Esophagus squamous epithelium (tissue), 5 donors: ENCODE data around the gene ACOX2. TPM values are rescaled to one million over a fixed set of nuclear protein-coding genes. Genes with fewer than 3 reads are reported as not detected.

ENCODE experiments used
- DNase-seq: peaks from one replicate; lab custom pipeline; 2025; lab: John Stamatoyannopoulos, UW
- H3K27ac ChIP-seq, 4 donors: fragments of 200-600 bp; sonication (generic); one replicate each; pipeline ENCODE4 v1.5.1; 2016 to 2019; ENCODE audit warnings: mild to moderate bottlenecking in 1 of 4
- H3K27me3 ChIP-seq, 4 donors: fragments of 200-600 bp; sonication (generic); 1 replicate in 3 of 4; 2 replicates in 1 of 4; pipeline versions ENCODE4 v1.5.1 to v1.6.0; 2017 to 2021; ENCODE audit warnings: antibody characterized with exemption in 1 of 4
- H3K36me3 ChIP-seq, 3 donors: fragments of 200-600 bp; sonication (generic); one replicate each; pipeline ENCODE4 v1.5.1; 2016 to 2019
- H3K4me1 ChIP-seq, 3 donors: fragments of 200-600 bp; sonication (generic); one replicate each; pipeline ENCODE4 v1.5.1; 2017 to 2019
- H3K4me3 ChIP-seq, 4 donors: fragments of 200-600 bp; sonication (generic); 1 replicate in 3 of 4; 2 replicates in 1 of 4; pipeline ENCODE4 v1.5.1; 2016 to 2019; ENCODE audit warnings: mild to moderate bottlenecking in 2 of 4, moderate library complexity in 1 of 4
- H3K9me3 ChIP-seq, 3 donors: fragments of 200-600 bp; sonication (generic); one replicate each; pipeline ENCODE4 v1.5.1; 2016 to 2019
- POLR2A ChIP-seq, 4 donors: fragments of 450-650 bp; IDR thresholded peaks; one replicate each; pipeline ENCODE4 v1.6.1; 2017; ENCODE audit warnings: antibody characterized with exemption in 4 of 4, mild to moderate bottlenecking in 4 of 4, moderate library complexity in 3 of 4
- WGBS, 2 donors: methylation state at CpG; one replicate each; pipeline ENCODE4 v1.1.5; 2018; 5-methylcytosine and 5-hydroxymethylcytosine counted together
- intact Hi-C: fragments of 100-400 bp; cut with DNase I; formaldehyde crosslinking; loops from one replicate; pipeline ENCODE4 v1.15.0; 2022
- total RNA-seq, 4 donors: library from RNA; depleted of rRNA; stranded (reverse); fragments of >200 nt; gene quantifications; one replicate each; pipeline ENCODE4 v1.1.0, GENCODE V29; 2016
- TF ChIP-seq, protein P1 (sequence below), 6 experiments: fragments of 450-650 bp in 4 of 6; fragments of 200-600 bp in 2 of 6; sonication (generic) in 2 of 6; IDR thresholded peaks; one replicate each; pipeline ENCODE4 v1.5.1; 2016 to 2019; ENCODE audit warnings: antibody characterized with exemption in 6 of 6, mild to moderate bottlenecking in 4 of 6, moderate library complexity in 4 of 6
- donor health status: DM: yes; HTN: yes; CAD: no.

ACOX2 gene
- total RNA-seq, 4 donors from 2014 or later, result 5.3 to 14.1 (median 10.0) TPM

- 46 to 50% methylated on average over 18 of the region's 18 CpGs for WGBS, 2 donors
- H3K4me1 ChIP-seq, result peaks cover 9 to 31% (median 16%) of the 10 kb centered on the region in 3 donors
- no peaks in the 10 kb centered on the region for H3K36me3 ChIP-seq
- H3K27me3 ChIP-seq, result no peaks in the 10 kb centered on the region
- H3K27ac ChIP-seq, result no peak overlapping the region
- H3K9me3 ChIP-seq, result no peaks in the 10 kb centered on the region
- TF ChIP-seq POLR2A (IDR thresholded peaks at IDR 0.05), result no peak
- TF ChIP-seq, protein P1, sequence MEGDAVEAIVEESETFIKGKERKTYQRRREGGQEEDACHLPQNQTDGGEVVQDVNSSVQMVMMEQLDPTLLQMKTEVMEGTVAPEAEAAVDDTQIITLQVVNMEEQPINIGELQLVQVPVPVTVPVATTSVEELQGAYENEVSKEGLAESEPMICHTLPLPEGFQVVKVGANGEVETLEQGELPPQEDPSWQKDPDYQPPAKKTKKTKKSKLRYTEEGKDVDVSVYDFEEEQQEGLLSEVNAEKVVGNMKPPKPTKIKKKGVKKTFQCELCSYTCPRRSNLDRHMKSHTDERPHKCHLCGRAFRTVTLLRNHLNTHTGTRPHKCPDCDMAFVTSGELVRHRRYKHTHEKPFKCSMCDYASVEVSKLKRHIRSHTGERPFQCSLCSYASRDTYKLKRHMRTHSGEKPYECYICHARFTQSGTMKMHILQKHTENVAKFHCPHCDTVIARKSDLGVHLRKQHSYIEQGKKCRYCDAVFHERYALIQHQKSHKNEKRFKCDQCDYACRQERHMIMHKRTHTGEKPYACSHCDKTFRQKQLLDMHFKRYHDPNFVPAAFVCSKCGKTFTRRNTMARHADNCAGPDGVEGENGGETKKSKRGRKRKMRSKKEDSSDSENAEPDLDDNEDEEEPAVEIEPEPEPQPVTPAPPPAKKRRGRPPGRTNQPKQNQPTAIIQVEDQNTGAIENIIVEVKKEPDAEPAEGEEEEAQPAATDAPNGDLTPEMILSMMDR (IDR thresholded peaks at IDR 0.05), result no peak
- DNase-seq, result no peak
- intact Hi-C loops, result no loop called here
- peak overlapping the region in 2 of 4 donors; percentile 3 to 13 for H3K4me3 ChIP-seq
These were observed 49.7 kb downstream of the ACOX2 start for GRCh38 chr3:58487140-58487886.

GRCh38 chr3:58485801-58486435 lies 51.1 kb downstream of the ACOX2 start:
- no peak overlapping the region for H3K4me3 ChIP-seq
- TF ChIP-seq POLR2A (IDR thresholded peaks at IDR 0.05), result no peak
- TF ChIP-seq, protein P1 (IDR thresholded peaks at IDR 0.05), result no peak
- 77 to 81% methylated on average over 6 of the region's 6 CpGs for whole genome bisulfite sequencing, 2 donors
- no peaks in the 10 kb centered on the region for H3K27me3 ChIP-seq
- DNase-seq, result no peak
- intact Hi-C loops, result no loop called here
- no peaks in the 10 kb centered on the region for H3K9me3 ChIP-seq
- H3K27ac ChIP-seq, result no peak overlapping the region
- no peaks in the 10 kb centered on the region for H3K36me3 ChIP-seq
- peaks cover 5 to 24% (median 10%) of the 10 kb centered on the region in 3 donors for H3K4me1 ChIP-seq

DNA sequence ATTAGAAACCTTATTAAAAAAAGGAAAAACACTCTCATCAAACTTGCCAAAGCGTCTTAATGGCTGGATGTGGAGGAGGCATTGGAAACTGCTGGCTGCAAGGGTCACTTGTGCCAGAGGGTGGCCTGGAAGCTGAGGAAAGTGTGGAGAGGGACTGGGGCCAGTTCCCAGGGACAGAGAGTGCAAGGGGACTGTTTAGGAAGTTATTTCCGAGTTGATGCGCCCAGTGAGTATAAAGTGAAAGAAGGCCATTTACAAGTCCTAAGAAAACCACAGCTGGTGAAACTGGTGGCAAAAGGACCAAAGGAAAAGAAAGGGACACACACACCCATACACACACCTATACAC lies 52.3 kb downstream of the ACOX2 start:
- intact Hi-C loops, result no loop called here
- 86 to 91% methylated on average over 3 of the region's 3 CpGs for WGBS, 2 donors
- TF ChIP-seq, protein P1 (IDR thresholded peaks at IDR 0.05), result no peak
- TF ChIP-seq POLR2A (IDR thresholded peaks at IDR 0.05), result no peak
- no peak for DNase-seq
- H3K27me3 ChIP-seq, result no peaks in the 10 kb centered on the region
- no peaks in the 10 kb centered on the region for H3K36me3 ChIP-seq
- no peak overlapping the region for H3K27ac ChIP-seq
- peaks cover 0 to 4% (median 0%) of the 10 kb centered on the region in 3 donors for H3K9me3 ChIP-seq
- H3K4me1 ChIP-seq, result peaks cover 5 to 13% (median 9%) of the 10 kb centered on the region in 3 donors
- no peak overlapping the region for H3K4me3 ChIP-seq

- WGBS, 2 donors, result 66 to 78% methylated on average over 6 to 7 of the region's 7 CpGs
These were observed 52.8 kb downstream of the ACOX2 start for GRCh38 chr3:58484045-58484721.

More at GRCh38 chr3:58484045-58484721, 52.8 kb downstream of the ACOX2 start:
- Histone ChIP-seq H3K36me3 (no peaks in the 10 kb centered on the region), H3K9me3 (peaks cover 0 to 4% (median 0%) of the 10 kb centered on the region in 3 donors), H3K4me1 (peaks cover 5 to 13% (median 9%) of the 10 kb centered on the region in 3 donors), H3K4me3 (no peak overlapping the region), H3K27me3 (no peaks in the 10 kb centered on the region), H3K27ac (no peak overlapping the region)
- no peak for TF ChIP-seq POLR2A (IDR thresholded peaks at IDR 0.05)
- TF ChIP-seq, protein P1 (IDR thresholded peaks at IDR 0.05), result no peak
- no peak for DNase-seq
- intact Hi-C loops, result no loop called here
